SK-N-SH treated with all-trans-retinoic acid at 6 μM for 48 hours (cell line): Measurements from ENCODE around the gene PKNOX2.

ENCODE experiments used
- ATAC-seq: fragments of 200-7000 bp; cut with Tn5 transposase; 3 replicates; pipeline ENCODE4 v1.9.1; 2020; ENCODE audit warnings: mild to moderate bottlenecking, moderate library complexity
- ARNTL ChIP-seq: fragments of 450-650 bp; formaldehyde crosslinking; IDR thresholded peaks from 2 replicates; pipeline ENCODE4 v1.5.0; 2020; ENCODE audit warnings: low read depth, mild to moderate bottlenecking, moderate library complexity, borderline replicate concordance
- BACH2 ChIP-seq: fragments of 250-450 bp; sonication (Bioruptor Pico); IDR thresholded peaks from 2 replicates; pipeline ENCODE4 v1.9.0; 2021; ENCODE audit warnings: mild to moderate bottlenecking, borderline replicate concordance
- CSDC2 ChIP-seq: fragments of 250-450 bp; sonication (Bioruptor Pico); IDR thresholded peaks from 2 replicates; pipeline ENCODE4 v1.5.0; 2020; ENCODE audit warnings: mild to moderate bottlenecking, moderate library complexity
- CSRNP3 ChIP-seq: fragments of 250-450 bp; sonication (Bioruptor Pico); IDR thresholded peaks from 2 replicates; pipeline ENCODE4 v1.5.1; 2021; ENCODE audit warnings: mild to moderate bottlenecking, moderate library complexity
- ESRRG ChIP-seq: fragments of 250-450 bp; sonication (Bioruptor Pico); IDR thresholded peaks from 2 replicates; pipeline ENCODE4 v1.6.1; 2021; ENCODE audit warnings: mild to moderate bottlenecking
- GLIS3 ChIP-seq: fragments of 250-450 bp; sonication (Bioruptor Pico); IDR thresholded peaks from 2 replicates; pipeline ENCODE4 v1.5.0; 2020; ENCODE audit warnings: mild to moderate bottlenecking, moderate library complexity
- ISL1 ChIP-seq: fragments of 250-450 bp; sonication (Bioruptor Pico); IDR thresholded peaks from 2 replicates; pipeline ENCODE4 v2.1.2; 2022; ENCODE audit warnings: mild to moderate bottlenecking, moderate library complexity
- OSR1 ChIP-seq: fragments of 250-450 bp; sonication (Bioruptor Pico); IDR thresholded peaks from 2 replicates; pipeline ENCODE4 v1.8.0; 2022; ENCODE audit warnings: moderate library complexity, mild to moderate bottlenecking, inconsistent platforms
- POU6F1 ChIP-seq: fragments of 250-450 bp; sonication (Bioruptor Pico); IDR thresholded peaks from 2 replicates; pipeline ENCODE4 v1.8.0; 2021; ENCODE audit warnings: low read depth, mild to moderate bottlenecking, moderate library complexity, borderline replicate concordance
- PPARA ChIP-seq: fragments of 250-450 bp; sonication (Bioruptor Pico); IDR thresholded peaks from 2 replicates; pipeline ENCODE4 v1.5.0; 2020; ENCODE audit warnings: mild to moderate bottlenecking, borderline replicate concordance
- RARB ChIP-seq: fragments of 250-450 bp; sonication (Bioruptor Pico); IDR thresholded peaks from 2 replicates; pipeline ENCODE4 v1.8.0; 2021; ENCODE audit warnings: mild to moderate bottlenecking, moderate library complexity
- SNAI2 ChIP-seq: fragments of 250-450 bp; sonication (Bioruptor Pico); IDR thresholded peaks from 2 replicates; pipeline ENCODE4 v1.5.0; 2020; ENCODE audit warnings: mild to moderate bottlenecking, moderate library complexity
- TCF4 ChIP-seq: fragments of 250-450 bp; sonication (Bioruptor Pico); IDR thresholded peaks from 2 replicates; pipeline ENCODE4 v1.8.0; 2021; ENCODE audit warnings: mild to moderate bottlenecking, moderate library complexity, borderline replicate concordance
- TOX ChIP-seq: fragments of 250-450 bp; sonication (Bioruptor Pico); IDR thresholded peaks from 2 replicates; pipeline ENCODE4 v1.8.0; 2021; ENCODE audit warnings: mild to moderate bottlenecking, moderate library complexity, borderline replicate concordance
- TSHZ2 ChIP-seq: fragments of 250-450 bp; sonication (Bioruptor Pico); IDR thresholded peaks from 2 replicates; pipeline ENCODE4 v1.5.0; 2020; ENCODE audit warnings: mild to moderate bottlenecking, moderate library complexity
- ZC3H10 ChIP-seq: fragments of 250-450 bp; sonication (Bioruptor Pico); IDR thresholded peaks from 2 replicates; pipeline ENCODE4 v1.5.1; 2021; ENCODE audit warnings: mild to moderate bottlenecking, moderate library complexity
- ZFP3 ChIP-seq: fragments of 250-450 bp; sonication (Bioruptor Pico); IDR thresholded peaks from 2 replicates; pipeline ENCODE4 v1.5.0; 2020; ENCODE audit warnings: mild to moderate bottlenecking, moderate library complexity
- ZFP30 ChIP-seq: fragments of 450-650 bp; formaldehyde crosslinking; IDR thresholded peaks from 2 replicates; pipeline ENCODE4 v1.5.0; 2022; ENCODE audit warnings: mild to moderate bottlenecking, moderate library complexity
- ZNF565 ChIP-seq: fragments of 450-650 bp; formaldehyde crosslinking; conservative IDR thresholded peaks from 2 replicates; pipeline ENCODE4 v1.5.0; 2020; ENCODE audit warnings: low read depth, mild to moderate bottlenecking, moderate library complexity
- ZNF70 ChIP-seq: fragments of 450-650 bp; formaldehyde crosslinking; IDR thresholded peaks from 2 replicates; pipeline ENCODE4 v1.5.0; 2020; ENCODE audit warnings: mild to moderate bottlenecking, moderate library complexity
- TF ChIP-seq, protein P1 (sequence below): fragments of 250-450 bp; sonication (Bioruptor Pico); IDR thresholded peaks from 2 replicates; pipeline ENCODE4 v1.5.1; 2020; ENCODE audit warnings: low read depth, mild to moderate bottlenecking, moderate library complexity

PKNOX2 gene

GRCh38 chr11:125410091-125410490 is 245.5 kb downstream of the PKNOX2 start (continued):
- TF ChIP-seq TSHZ2 (CRISPR knock-in tag) (no peak), CSRNP3 (CRISPR knock-in tag) (no peak)

DNA sequence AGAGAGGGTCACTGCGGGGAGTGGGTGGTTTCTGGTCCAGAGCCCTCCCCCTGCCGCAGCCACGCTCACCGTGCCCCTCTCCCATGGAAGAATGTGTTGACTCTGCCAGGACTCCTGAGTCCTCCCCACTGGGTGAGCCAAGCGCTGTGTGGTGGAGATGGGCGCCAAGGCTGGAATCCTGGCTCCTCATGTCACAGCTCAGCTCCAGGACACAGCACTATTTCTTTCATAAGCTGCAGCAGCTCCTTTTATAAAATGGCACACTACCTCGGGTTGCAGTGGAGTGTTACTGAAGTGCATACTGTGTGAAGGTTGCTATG is 247.6 kb downstream of the PKNOX2 start:
- no peak for TF ChIP-seq ISL1 (CRISPR knock-in tag)
- no peak for TF ChIP-seq RARB (CRISPR knock-in tag)
- TF ChIP-seq CSRNP3 (CRISPR knock-in tag) = no peak
- TF ChIP-seq, protein P1, sequence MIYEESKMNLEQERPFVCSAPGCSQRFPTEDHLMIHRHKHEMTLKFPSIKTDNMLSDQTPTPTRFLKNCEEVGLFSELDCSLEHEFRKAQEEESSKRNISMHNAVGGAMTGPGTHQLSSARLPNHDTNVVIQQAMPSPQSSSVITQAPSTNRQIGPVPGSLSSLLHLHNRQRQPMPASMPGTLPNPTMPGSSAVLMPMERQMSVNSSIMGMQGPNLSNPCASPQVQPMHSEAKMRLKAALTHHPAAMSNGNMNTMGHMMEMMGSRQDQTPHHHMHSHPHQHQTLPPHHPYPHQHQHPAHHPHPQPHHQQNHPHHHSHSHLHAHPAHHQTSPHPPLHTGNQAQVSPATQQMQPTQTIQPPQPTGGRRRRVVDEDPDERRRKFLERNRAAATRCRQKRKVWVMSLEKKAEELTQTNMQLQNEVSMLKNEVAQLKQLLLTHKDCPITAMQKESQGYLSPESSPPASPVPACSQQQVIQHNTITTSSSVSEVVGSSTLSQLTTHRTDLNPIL (CRISPR knock-in tag) = no peak
- TF ChIP-seq CSDC2 (CRISPR knock-in tag) = no peak
- TF ChIP-seq SNAI2 (CRISPR knock-in tag) = no peak
- no peak for TF ChIP-seq TSHZ2 (CRISPR knock-in tag)
- no peak for TF ChIP-seq BACH2 (CRISPR knock-in tag)
- TF ChIP-seq ESRRG (CRISPR knock-in tag) = no peak
- TF ChIP-seq OSR1 (CRISPR knock-in tag) = no peak
- TF ChIP-seq GLIS3 (CRISPR knock-in tag) = no peak
- no peak for TF ChIP-seq ZNF70
- TF ChIP-seq ARNTL (CRISPR knock-in tag) = no peak
- TF ChIP-seq TCF4 (CRISPR knock-in tag) = no peak
- no peak for TF ChIP-seq ZFP30
- no peak for TF ChIP-seq POU6F1 (CRISPR knock-in tag)
- no peak for TF ChIP-seq TOX (CRISPR knock-in tag)
- TF ChIP-seq PPARA (CRISPR knock-in tag) = no peak

DNA sequence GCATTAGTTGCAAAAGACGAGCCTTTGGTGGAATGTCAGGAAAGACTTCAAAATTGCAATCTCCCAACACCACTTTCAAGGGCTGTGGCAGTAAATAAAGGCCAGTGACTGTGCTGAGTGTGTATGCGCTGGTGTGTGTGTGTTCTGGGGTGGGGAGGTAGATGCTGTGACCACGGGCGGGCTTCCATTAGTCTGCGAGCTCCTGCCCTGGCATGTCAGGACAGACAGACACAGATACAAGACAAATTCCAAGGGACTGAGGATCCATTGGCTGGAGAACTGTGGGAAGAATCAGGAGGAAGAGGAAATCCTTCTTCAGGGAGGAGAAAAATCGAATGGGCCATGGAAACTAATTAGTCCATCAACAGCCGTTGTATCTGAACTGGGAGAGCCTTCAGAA is 248.0 kb downstream of the PKNOX2 start:
- ATAC-seq = no peak
- TF ChIP-seq ZC3H10 (no peak), ZFP3 (no peak), POU6F1 (CRISPR knock-in tag) (no peak), PPARA (CRISPR knock-in tag) (no peak), TOX (CRISPR knock-in tag) (no peak), ESRRG (CRISPR knock-in tag) (no peak), ARNTL (CRISPR knock-in tag) (no peak), SNAI2 (CRISPR knock-in tag) (no peak), ZNF565 (CRISPR knock-in tag) (no peak), ZNF70 (no peak), TCF4 (CRISPR knock-in tag) (no peak)
- TF ChIP-seq, protein P1 (CRISPR knock-in tag) = no peak

More for the DNA sequence above, 247.6 kb downstream of the PKNOX2 start:
- ATAC-seq = no peak
